ENCODE results near the gene SLC39A11. TPM values are rescaled to one million over a fixed set of nuclear protein-coding genes. Genes with fewer than 3 reads are reported as not detected.
"Not testable (repeated sequence)": the region's sequence is repeated elsewhere in the genome, so short reads cannot be mapped to it uniquely, and the experiment has no call there.

SLC39A11 gene
- total RNA-seq, 1 donor from 2014 or later, result 26.9 TPM

GRCh38 chr17:72804949-72805707 is 287.4 kb downstream of the SLC39A11 start:
- intact Hi-C loops (cut with micrococcal nuclease), result no loop called here

DNA sequence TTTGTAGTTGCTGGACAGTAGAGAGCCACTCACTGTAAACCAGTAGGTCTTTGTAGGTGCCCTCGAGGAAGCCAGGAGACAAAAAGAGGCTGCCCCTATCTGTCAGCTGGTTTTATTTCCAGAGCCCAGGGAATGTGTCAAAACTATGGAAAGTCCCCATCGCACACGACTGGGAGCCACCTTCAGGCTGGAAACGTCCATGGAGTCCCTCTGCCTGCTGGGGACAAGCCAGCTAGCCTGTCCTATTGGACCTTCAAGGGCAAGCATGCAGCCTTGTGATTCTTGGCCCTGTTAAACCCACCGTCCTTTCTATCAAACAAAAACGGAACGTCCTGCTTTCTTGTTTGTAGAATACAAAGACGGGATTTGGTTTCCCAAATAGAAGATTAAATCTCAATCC is 289.8 kb downstream of the SLC39A11 start:
- intact Hi-C loops (cut with micrococcal nuclease), result no loop called here

GRCh38 chr17:72797142-72797541 is 295.3 kb downstream of the SLC39A11 start:
- intact Hi-C loops (cut with micrococcal nuclease), result no loop called here

GRCh38 chr17:72795941-72796340 is 296.5 kb downstream of the SLC39A11 start:
- intact Hi-C loops (cut with micrococcal nuclease), result no loop called here

GRCh38 chr17:72794152-72794551 is 298.3 kb downstream of the SLC39A11 start:
- intact Hi-C loops (cut with micrococcal nuclease), result no loop called here

DNA sequence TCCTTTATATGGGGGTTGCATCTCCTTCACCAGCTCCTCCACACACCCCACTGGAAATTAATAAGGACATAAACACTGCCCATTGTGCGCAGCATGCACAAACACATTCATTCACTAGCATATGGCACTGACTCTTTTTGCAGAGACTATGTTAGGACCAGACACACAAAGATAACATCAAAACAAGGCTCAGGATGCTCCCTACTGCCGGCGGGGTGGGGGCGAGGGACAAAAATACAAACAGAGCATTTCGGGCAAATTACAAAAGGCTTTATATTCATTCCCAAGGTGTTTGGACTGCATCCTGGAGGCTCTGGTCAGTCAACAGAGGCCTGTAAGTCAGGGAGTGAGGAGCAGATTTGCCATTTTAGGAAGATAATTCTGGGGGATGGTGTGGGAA is 299.7 kb downstream of the SLC39A11 start:
- intact Hi-C loops (cut with micrococcal nuclease), result no loop called here

DNA sequence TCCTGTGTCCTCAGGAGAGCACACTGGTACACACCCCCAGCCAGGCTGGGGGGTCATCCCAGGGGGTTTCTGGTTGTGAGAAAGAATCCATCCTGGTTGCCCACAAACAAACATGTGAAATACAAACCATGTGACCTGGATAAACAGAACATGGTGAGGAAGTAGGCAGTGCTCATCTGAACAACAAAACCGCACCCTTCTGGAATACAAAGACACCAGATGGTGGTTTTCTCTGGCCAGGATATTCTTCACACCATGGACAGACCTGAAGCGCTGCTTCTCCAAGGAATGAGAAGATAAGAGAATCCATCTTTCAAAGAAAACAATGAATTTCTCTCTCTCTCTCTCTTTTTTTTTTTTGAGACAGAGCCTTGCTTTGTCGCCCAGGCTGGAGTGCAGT is 302.3 kb downstream of the SLC39A11 start:
- intact Hi-C loops (cut with micrococcal nuclease), result no loop called here

GRCh38 chr17:72789711-72790110 is 302.8 kb downstream of the SLC39A11 start:
- intact Hi-C loops (cut with micrococcal nuclease), result no loop called here

GRCh38 chr17:72788950-72789585 is 303.4 kb downstream of the SLC39A11 start:
- intact Hi-C loops (cut with micrococcal nuclease), result no loop called here

GRCh38 chr17:72786209-72786608 is 306.3 kb downstream of the SLC39A11 start:
- intact Hi-C loops (cut with micrococcal nuclease), result no loop called here

DNA sequence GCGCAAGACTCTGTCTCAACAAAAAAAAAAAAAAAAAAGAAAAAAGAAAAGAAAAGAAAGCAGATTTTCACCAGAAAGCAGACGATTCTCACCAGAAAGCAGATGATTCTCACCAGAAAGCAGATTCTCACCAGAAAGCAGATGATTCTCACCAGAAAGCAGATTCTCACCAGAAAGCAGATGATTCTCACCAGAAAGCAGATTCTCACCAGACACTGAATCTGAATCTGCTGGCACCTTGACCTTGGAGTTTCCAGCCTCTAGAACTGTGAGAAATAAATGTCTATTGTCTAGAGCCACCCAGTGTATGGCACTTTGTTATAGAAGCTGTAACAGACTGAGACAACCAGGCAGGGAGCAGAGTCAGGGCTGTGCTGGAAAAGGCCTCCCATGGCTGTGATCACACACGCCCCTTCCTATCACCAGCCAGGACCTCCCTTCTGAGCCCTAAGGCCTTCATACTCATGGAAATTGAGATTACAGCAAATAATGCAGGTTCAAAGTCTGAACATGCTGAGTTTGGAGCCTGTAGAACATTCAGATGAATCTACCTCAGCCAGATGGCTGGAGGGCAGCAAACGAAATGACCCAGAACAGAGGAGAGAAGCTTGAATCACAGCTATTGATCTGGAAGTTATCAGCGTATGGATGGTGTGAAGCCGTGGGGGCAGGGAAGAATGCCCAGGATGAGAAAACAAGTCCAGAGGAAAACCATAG is 309.3 kb downstream of the SLC39A11 start:
- intact Hi-C loops (cut with micrococcal nuclease), result no loop called here

DNA sequence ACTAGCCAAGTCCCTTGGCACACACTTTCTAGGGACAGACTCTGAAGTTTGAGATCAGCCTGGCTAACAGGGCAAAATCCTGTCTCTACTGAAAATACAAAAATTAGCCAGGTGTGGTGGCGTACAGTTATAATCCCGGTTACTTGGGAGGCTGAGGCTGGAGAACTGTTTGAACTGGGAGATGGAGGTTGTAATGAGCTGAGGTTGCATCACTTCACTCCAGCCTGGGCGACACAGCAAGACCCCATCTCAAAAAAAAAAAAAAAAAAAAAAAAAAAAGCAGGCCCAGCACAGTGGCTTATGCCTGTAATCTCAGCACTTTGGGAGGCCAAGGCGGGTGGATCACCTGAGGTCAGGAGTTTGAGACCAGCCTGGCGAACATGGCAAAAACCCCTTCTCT is 310.1 kb downstream of the SLC39A11 start:
- intact Hi-C loops (cut with micrococcal nuclease), result not testable (repeated sequence)

GRCh38 chr17:72778169-72779151 is 314.0 kb downstream of the SLC39A11 start:
- intact Hi-C loops (cut with micrococcal nuclease), result no loop called here

DNA sequence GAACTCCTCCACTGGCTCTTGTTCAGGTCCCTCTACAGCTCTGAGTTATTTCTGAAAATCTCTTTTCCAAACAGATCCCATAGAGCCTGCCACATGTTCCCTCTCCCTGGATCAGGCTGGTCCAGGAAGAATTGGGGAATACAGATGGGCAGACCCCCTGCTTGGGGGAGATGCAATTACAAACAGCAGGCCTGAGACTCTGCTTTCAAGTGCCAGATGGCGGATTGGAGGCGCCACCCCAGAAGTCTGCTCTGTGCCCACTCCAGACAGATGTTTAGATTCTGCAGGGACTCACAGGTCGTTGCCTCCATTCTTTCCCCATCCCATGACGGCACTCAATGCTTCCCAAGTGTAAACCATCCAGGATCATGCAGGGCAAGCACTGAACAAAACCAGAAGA is 316.6 kb downstream of the SLC39A11 start:
- intact Hi-C loops (cut with micrococcal nuclease), result no loop called here

DNA sequence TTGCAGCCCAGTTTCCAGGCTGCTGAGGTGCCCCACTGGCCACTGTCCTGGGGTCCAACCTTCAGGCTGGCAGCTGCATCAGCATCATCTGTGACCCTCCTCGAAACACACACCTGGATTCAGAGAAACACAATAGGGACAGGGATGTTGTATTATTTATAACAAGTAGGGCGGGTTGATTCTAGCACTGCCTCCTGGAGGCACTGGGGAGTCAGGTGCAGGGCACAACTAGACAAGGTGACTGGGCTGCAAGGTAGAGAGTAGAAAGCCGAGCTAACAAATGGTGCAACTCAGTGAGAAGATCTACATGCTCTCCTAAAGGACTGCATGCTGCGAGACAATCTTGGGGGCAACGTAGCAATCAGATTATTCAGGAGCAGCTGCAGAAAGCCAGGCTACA is 317.3 kb downstream of the SLC39A11 start:
- intact Hi-C loops (cut with micrococcal nuclease), result no loop called here

DNA sequence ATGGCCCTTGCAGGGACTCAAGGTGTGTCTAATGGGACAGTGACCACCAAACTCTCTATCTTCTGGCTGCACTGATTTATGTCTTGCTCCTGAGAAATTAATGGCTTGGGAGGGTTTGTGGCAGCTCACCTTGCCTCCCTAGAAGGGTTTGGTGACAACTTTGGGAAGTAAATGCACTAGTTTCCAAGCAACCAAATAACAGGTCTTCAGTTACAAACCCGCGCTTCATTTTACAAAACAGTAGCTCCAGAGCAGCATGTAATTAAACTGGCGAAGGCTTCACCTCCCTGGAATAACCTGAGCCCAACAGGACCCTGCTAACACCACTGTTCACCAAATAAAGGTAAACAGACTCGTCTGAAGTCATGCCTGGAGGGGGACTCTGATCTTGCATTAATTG is 318.3 kb downstream of the SLC39A11 start:
- intact Hi-C loops (cut with micrococcal nuclease), result no loop called here

DNA sequence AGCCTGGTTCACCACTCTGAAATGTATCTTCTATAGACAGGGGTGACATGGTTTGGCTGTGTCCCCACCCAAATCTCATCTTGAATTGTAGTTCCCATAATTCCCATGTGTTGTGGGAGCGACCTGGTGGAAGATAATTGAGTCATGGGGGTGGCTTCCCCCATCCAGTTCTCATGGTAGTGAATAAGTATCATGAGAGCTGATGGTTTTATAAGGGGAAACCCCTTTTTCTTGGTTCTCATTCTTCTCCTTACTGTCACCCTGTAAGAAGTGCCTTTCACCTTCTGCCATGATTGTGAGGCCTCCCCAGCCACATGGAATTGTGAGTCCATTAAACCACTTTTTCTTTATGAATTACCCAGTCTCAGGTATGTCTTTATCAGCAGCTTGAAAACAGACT is 319.3 kb downstream of the SLC39A11 start:
- intact Hi-C loops (cut with micrococcal nuclease), result not testable (repeated sequence)

- intact Hi-C loops (cut with micrococcal nuclease), result no loop called here
Measured at GRCh38 chr17:72772331-72772821, 320.1 kb downstream of the SLC39A11 start.

DNA sequence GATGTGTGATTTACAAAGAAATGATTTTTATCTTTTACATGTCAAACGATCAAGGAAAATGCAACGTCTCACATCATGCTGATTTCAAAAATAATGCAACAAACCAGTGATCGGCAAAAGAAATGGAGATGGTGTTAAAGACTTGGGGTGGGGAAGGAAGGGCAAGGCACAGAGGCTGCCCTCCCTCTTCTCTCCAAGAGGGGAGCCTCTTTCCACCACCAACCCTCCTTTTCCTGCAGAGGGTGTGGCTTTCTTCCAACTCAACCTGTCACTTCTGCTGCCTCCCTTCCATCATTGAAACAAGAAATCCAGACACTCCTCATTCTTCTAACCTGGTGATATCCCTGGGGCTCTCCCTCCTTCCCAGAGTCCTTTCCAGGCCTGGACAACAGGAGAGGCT is 320.8 kb downstream of the SLC39A11 start:
- intact Hi-C loops (cut with micrococcal nuclease), result no loop called here

DNA sequence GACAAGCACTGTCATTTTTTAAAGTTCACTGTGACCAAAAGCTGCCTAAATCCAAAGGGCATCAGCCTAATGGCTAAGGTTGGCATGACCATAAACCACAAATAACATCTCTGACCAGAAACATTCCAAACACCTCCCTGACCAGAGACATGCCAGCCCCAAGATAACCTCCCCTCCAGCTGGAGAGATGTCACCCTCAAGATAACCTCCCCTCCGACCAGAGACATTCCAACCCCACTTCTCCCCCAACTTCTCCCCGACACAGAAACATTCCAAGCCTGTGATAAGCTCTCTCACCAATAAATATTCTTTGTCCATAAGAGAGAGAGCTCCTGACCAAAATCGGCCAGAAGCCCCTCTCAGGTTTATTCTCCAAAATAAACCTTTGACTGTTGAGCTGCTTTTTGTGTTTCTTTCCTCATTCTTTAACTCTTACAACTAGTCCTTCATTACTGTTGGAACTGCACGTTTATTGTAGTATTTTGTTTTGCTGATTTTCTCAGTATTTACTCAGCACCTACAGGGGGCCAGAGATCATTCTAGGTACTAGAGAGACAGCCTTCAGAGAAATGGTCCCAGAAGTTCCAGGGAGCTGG is 325.6 kb downstream of the SLC39A11 start:
- intact Hi-C loops (cut with micrococcal nuclease), result no loop called here
